ENCODE results near the gene LCP1. TPM values are rescaled to one million over a fixed set of nuclear protein-coding genes. Genes with fewer than 3 reads are reported as not detected.

The LCP1 gene
- total RNA-seq, 4 donors from 2014 or later = 3.7 to 12.5 (median 10.1) TPM

DNA sequence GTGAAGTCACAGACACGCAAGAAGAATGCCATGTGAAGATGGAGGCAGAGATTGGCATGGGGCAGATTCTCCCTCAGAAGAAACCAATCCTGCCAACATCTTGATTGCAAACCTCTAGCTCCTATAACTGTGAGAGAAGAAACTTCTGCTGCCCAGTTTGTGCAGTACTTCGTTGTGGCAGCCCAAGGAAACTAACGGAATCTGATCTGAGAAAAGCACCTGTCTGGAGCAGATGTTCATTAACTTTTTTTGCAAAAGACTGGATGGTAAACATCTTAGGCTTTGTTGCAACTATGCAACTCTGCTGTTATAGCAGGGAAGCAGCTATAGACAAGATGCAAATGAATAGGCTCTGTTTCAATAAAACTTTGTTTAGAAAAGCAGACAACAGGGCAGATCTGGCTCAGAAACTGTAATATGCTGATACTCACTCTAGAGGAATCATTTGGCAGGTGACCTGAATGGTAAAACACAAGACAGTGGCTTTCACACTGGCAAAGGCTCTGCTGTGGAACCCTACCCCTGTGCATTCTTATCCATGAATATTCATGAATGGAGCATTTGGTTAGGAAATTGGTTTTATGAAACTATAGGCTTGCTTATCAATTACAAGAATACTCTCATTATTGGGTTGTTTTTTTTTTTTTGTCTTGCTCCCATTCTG is 51.9 kb downstream of the LCP1 start:
- Histone ChIP-seq H3K36me3 (no peaks in the 10 kb centered on the region), H3K4me3 (no peak overlapping the region), H3K9me3 (no peaks in the 10 kb centered on the region), H3K27me3 (no peaks in the 10 kb centered on the region), H3K4me1 (no peaks in the 10 kb centered on the region), H3K27ac (no peak overlapping the region)
- intact Hi-C loops (cut with DNase I; ENCODE audit: low total_unique reads) = no loop called here
- in situ Hi-C loops (cut with MboI; ENCODE audit: low sequenced_read_pairs in 4 of 4) = loop anchor here in 1 of 4 donors (25.0 kb wide), 1 partner anchor 318 kb away; no protein-coding TSS in a partner anchor
- ATAC-seq = no peak
- no peak for DNase-seq
- TF ChIP-seq POLR2A (IDR thresholded peaks at IDR 0.05) (no peak), CTCF (IDR thresholded peaks at IDR 0.05 in 4 of 5, conservative IDR thresholded peaks at IDR 0.05 in 1 of 5) (no peak)

DNA sequence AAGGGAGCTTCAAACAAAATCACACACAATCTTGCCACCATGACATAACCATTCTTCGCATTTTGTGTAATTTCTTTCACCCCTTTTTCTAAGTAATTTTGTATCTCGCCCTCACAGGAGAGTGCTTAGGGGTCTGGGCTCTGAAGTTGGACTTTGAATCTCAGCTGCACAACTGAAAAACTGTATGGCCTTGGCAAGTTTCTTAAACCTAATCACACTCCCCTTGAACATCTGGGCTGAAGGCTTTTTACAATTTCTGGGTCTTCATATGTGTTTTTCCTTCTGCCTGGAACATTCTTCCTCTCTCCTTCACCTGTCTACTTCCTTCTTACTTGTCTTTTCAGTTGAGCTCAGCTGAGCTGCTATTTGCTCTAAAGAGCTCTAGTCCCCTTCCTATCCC is 52.9 kb downstream of the LCP1 start:
- Histone ChIP-seq H3K27ac (no peak overlapping the region), H3K4me3 (no peak overlapping the region), H3K36me3 (no peaks in the 10 kb centered on the region), H3K9me3 (no peaks in the 10 kb centered on the region), H3K4me1 (no peaks in the 10 kb centered on the region), H3K27me3 (no peaks in the 10 kb centered on the region)
- ATAC-seq (no peak), DNase-seq (no peak)
- TF ChIP-seq POLR2A (IDR thresholded peaks at IDR 0.05) = no peak
- TF ChIP-seq CTCF (IDR thresholded peaks at IDR 0.05 in 4 of 5, conservative IDR thresholded peaks at IDR 0.05 in 1 of 5) = no peak
- intact Hi-C loops (cut with DNase I; ENCODE audit: low total_unique reads) = no loop called here
- in situ Hi-C loops (cut with MboI; ENCODE audit: low sequenced_read_pairs in 4 of 4) = loop anchor here in 1 of 4 donors (25.0 kb wide), 1 partner anchor 317 kb away; no protein-coding TSS in a partner anchor

DNA sequence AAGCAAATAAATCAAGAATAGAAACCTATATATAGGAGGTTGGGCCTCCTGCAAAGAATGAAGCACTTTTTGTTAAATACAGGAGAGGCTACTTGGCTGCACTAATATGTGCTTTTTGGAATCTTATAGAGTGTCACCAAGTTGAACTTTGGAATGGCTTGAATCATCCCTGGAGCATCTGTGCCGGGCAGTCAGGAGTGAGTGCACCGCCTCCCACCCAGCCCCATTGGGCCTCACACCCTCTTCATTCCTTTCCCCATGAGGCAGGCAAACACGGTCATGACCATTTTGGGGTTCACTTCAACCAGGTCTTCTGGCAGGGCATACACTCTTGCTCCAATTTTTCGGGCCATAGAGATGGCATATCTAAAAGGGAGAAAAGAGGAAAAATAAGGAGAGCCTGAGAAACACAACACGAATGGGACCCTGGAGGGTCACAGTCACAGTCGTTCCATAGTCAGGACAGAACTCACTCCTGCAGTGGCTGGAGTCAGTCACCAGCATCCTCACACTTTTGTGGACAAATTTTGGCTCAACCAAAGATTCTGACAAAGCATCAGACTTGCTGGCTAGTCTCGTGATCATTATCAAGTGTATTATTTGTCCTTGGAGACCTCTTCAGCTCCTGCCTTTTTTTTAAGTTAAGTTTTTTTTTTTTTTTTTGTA is 54.5 kb downstream of the LCP1 start:
- TF ChIP-seq POLR2A (IDR thresholded peaks at IDR 0.05) (no peak), CTCF (IDR thresholded peaks at IDR 0.05 in 4 of 5, conservative IDR thresholded peaks at IDR 0.05 in 1 of 5) (no peak)
- DNase-seq = no peak
- Histone ChIP-seq H3K9me3 (no peaks in the 10 kb centered on the region), H3K27ac (no peak overlapping the region), H3K4me3 (no peak overlapping the region), H3K27me3 (no peaks in the 10 kb centered on the region), H3K36me3 (no peaks in the 10 kb centered on the region), H3K4me1 (no peaks in the 10 kb centered on the region)
- in situ Hi-C loops (cut with MboI; ENCODE audit: low sequenced_read_pairs in 4 of 4) (loop anchor here in 1 of 4 donors (25.0 kb wide), 1 partner anchor 315 kb away; no protein-coding TSS in a partner anchor), intact Hi-C loops (cut with DNase I; ENCODE audit: low total_unique reads) (loop anchor here (2.0 kb wide), 1 partner anchor 321 kb away; no protein-coding TSS in a partner anchor)
- ATAC-seq = no peak

DNA sequence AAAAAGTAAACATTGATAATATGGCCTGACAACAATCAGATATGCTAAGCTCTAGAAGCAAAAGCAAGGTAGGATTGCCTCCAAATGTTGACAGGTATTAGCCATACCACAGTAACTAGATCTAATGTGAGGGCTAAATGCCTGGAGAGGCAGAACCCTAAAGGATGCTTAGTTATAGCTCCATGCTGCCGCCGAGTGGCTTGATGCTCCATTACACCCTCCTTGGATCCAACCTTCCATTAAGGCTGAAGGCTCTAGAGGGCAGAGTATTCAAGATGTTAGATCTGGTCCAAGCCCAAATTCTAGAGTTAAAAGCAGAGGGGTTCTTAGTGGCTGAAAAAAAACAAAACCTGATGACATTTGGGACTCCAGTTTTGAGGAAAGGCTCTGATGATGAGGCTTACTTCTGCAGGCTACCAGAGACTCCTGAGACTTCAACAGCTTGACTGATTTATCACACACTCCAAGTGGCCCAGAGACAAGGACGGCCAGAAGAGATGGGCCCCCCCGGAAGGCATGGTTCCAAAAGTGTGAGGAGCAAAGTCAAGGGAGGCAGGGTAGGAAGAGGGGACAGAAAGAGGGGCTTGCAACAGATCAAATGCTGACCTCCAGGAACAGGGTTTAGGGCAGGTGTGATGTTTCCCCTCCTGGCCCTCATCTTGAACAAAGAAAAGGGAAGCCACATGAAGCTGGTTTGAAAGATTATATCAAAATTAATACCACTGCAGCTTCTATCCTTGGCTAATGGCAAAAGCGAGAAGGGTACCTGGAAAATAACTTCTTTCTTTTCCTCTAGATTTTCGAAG is 55.2 kb downstream of the LCP1 start:
- Histone ChIP-seq H3K36me3 (no peaks in the 10 kb centered on the region), H3K27me3 (no peaks in the 10 kb centered on the region), H3K4me3 (no peak overlapping the region), H3K4me1 (no peaks in the 10 kb centered on the region), H3K9me3 (no peaks in the 10 kb centered on the region), H3K27ac (no peak overlapping the region)
- in situ Hi-C loops (cut with MboI; ENCODE audit: low sequenced_read_pairs in 4 of 4) = loop anchor here in 1 of 4 donors (25.0 kb wide), 1 partner anchor 314 kb away; no protein-coding TSS in a partner anchor
- peak in 1 of 2 donors; percentile 19 for DNase-seq
- intact Hi-C loops (cut with DNase I; ENCODE audit: low total_unique reads) = loop anchor here (2.0 kb wide), 1 partner anchor 320 kb away; no protein-coding TSS in a partner anchor
- TF ChIP-seq CTCF (IDR thresholded peaks at IDR 0.05 in 4 of 5, conservative IDR thresholded peaks at IDR 0.05 in 1 of 5) (peak; percentile 22 to 53 (median 41)), POLR2A (IDR thresholded peaks at IDR 0.05) (no peak)
- ATAC-seq = peak in 1 of 2 donors; percentile 62
